ENCODE results near the gene RPL36.

DNA sequence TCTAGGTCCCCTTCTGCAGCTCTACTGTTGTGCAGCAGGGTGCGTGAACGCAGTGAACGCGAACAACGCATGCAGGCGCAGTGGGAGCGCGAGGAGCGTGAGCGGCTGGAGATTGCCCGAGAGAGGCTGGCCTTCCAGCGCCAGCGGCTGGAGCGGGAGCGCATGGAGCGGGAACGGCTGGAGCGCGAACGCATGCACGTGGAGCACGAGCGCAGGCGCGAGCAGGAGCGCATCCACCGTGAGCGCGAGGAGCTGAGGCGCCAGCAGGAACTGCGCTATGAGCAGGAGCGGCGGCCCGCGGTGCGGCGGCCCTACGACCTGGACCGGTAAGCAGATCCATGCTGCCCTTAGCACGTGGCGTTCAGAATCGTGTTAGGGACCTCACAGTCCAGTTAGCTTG is 28.6 kb upstream of the RPL36 start:
- TF ChIP-seq CTCF (IDR thresholded peaks at IDR 0.05) (no peak), POLR2A (IDR thresholded peaks at IDR 0.05) (no peak)
